GM12878 (cell line): ENCODE data around the gene ADGRA3. TPM values are rescaled to one million over a fixed set of nuclear protein-coding genes. Genes with fewer than 3 reads are reported as not detected.

ENCODE experiments used
- ATAC-seq: fragments of 200-7000 bp; cut with Tn5 transposase; 3 replicates; pipeline ENCODE4 v1.9.1; 2020; ENCODE audit warnings: mild to moderate bottlenecking, moderate library complexity
- BruUV-seq: library from RNA; stranded (reverse); fragments of 400-500 nt; replicated peaks from 2 replicates; lab custom pipeline; 2021; lab: Mats Ljungman, UMichigan
- CTCF ChIA-PET: fragments of 300-600 bp; sonication (Branson Sonifier 250); formaldehyde crosslinking; extraction: SDS; loops from one replicate; lab custom pipeline; 2021; ENCODE audit warnings: inconsistent platforms; lab: Yijun Ruan, JAX
- POLR2A ChIA-PET: fragments of 350-600 bp; formaldehyde crosslinking; extraction: SDS; loops from one replicate; lab custom pipeline; 2021; ENCODE audit warnings: inconsistent platforms; lab: Charles Lee
- RAD21 ChIA-PET: fragments of 300-600 bp; sonication (Branson Sonifier 250); formaldehyde crosslinking; loops from one replicate; lab custom pipeline; 2023; ENCODE audit warnings: antibody characterized with exemption; ENCODE audit not compliant: unreplicated experiment; lab: Charles Lee
- SMC1A ChIA-PET: fragments of 300-600 bp; sonication (Branson Sonifier 250); formaldehyde crosslinking; loops from one replicate; lab custom pipeline; 2023; ENCODE audit not compliant: unreplicated experiment, uncharacterized antibody; lab: Charles Lee
- DNase-seq: peaks from one replicate; pipeline ENCODE4 v3.0.0-alpha.2; 2011; ENCODE audit warnings: low read depth, low spot score
- FAIRE-seq: peaks from 3 replicates; lab custom pipeline; 2011; peaks lifted over from hg19 to GRCh38; lab: Jason Lieb, UNC
- H2AFZ ChIP-seq: 2 replicates; pipeline ENCODE4 v1.6.0; 2011; ENCODE audit warnings: low read depth, low read length, control low read depth; ENCODE audit not compliant: control insufficient read depth
- H3K27ac ChIP-seq: 2 replicates; pipeline ENCODE4 v1.5.1; 2011; ENCODE audit warnings: control low read depth; ENCODE audit not compliant: control insufficient read depth, insufficient read depth
- H3K27me3 ChIP-seq, 2 experiments: replicated peaks in 1 of 2; 2 replicates each; pipeline versions ENCODE4 v1.6.0 to v1.6.1; 2011; ENCODE audit warnings: low read length in 1 of 2; ENCODE audit not compliant: control insufficient read depth in 2 of 2, insufficient read depth in 2 of 2
- H3K36me3 ChIP-seq, 2 experiments: 2 replicates each; pipeline ENCODE4 v1.5.1; 2011; ENCODE audit warnings: low read length in 1 of 2; ENCODE audit not compliant: control insufficient read depth in 2 of 2, insufficient read depth in 2 of 2
- H3K4me1 ChIP-seq: 2 replicates; pipeline ENCODE4 v1.6.1; 2011; ENCODE audit warnings: mild to moderate bottlenecking, low read length, moderate library complexity, mixed read lengths; ENCODE audit not compliant: control insufficient read depth, insufficient read depth
- H3K4me2 ChIP-seq: 2 replicates; pipeline ENCODE4 v1.6.0; 2011; ENCODE audit warnings: control low read depth; ENCODE audit not compliant: control insufficient read depth, insufficient read depth
- H3K4me3 ChIP-seq: fragments of 200-600 bp; sonication (generic); 2 replicates; pipeline ENCODE4 v1.5.1; 2016
- H3K79me2 ChIP-seq: 2 replicates; pipeline ENCODE4 v1.6.0; 2011; ENCODE audit warnings: low read length; ENCODE audit not compliant: control insufficient read depth, insufficient read depth
- H3K9ac ChIP-seq: 2 replicates; pipeline ENCODE4 v1.8.0; 2011; ENCODE audit warnings: low read length, control low read depth, mixed read lengths; ENCODE audit not compliant: control insufficient read depth, insufficient read depth
- H3K9me3 ChIP-seq: replicated peaks from 3 replicates; pipeline ENCODE4 v1.5.1; 2011; ENCODE audit warnings: mild to moderate bottlenecking, low read length; ENCODE audit not compliant: control insufficient read depth, insufficient read depth
- H4K20me1 ChIP-seq: 2 replicates; pipeline ENCODE4 v1.6.0; 2011; ENCODE audit not compliant: control insufficient read depth, insufficient read depth
- ATF7 ChIP-seq: fragments of 450-650 bp; IDR thresholded peaks from 2 replicates; pipeline ENCODE4 v1.6.1; 2016; ENCODE audit warnings: low read depth, mild to moderate bottlenecking
- EGR1 ChIP-seq, 2 experiments: IDR thresholded peaks; 1 replicate in 1 of 2; 2 replicates in 1 of 2; pipeline ENCODE4 v1.6.1; 2011 to 2012; ENCODE audit warnings: low read depth in 2 of 2, low read length in 2 of 2, borderline replicate concordance in 1 of 2, mild to moderate bottlenecking in 1 of 2, moderate library complexity in 1 of 2
- IRF5 ChIP-seq: fragments of 450-650 bp; IDR thresholded peaks from 2 replicates; pipeline ENCODE4 v1.6.1; 2017; ENCODE audit warnings: borderline replicate concordance
- JUNB ChIP-seq: IDR thresholded peaks from 2 replicates; pipeline ENCODE4 v1.6.1; 2016; ENCODE audit warnings: antibody characterized with exemption, mild to moderate bottlenecking
- KDM1A ChIP-seq: fragments of 200-600 bp; sonication (generic); IDR thresholded peaks from 2 replicates; pipeline ENCODE4 v1.6.1; 2016; ENCODE audit warnings: borderline replicate concordance
- NR2C1 ChIP-seq: fragments of 450-650 bp; IDR thresholded peaks from 2 replicates; pipeline ENCODE4 v1.6.1; 2017; ENCODE audit warnings: antibody characterized with exemption, mild to moderate bottlenecking, moderate library complexity
- NRF1 ChIP-seq: conservative IDR thresholded peaks from 2 replicates; pipeline ENCODE4 v1.6.1; 2011; ENCODE audit warnings: mild to moderate bottlenecking, low read depth, low read length, improper control_type of control experiment
- RB1 ChIP-seq: fragments of 450-650 bp; formaldehyde crosslinking; IDR thresholded peaks from 2 replicates; pipeline ENCODE4 v1.6.1; 2017; ENCODE audit warnings: mild to moderate bottlenecking, borderline replicate concordance
- RUNX3 ChIP-seq: IDR thresholded peaks from 2 replicates; pipeline ENCODE4 v1.6.1; 2012; ENCODE audit warnings: low read length, inconsistent platforms
- SMAD1 ChIP-seq: fragments of 450-650 bp; IDR thresholded peaks from 2 replicates; pipeline ENCODE4 v1.6.1; 2018; ENCODE audit warnings: mild to moderate bottlenecking, low read depth; ENCODE audit not compliant: partially characterized antibody
- SMC3 ChIP-seq: IDR thresholded peaks from 2 replicates; pipeline ENCODE4 v1.6.1; 2011; ENCODE audit warnings: low read length, improper control_type of control experiment, borderline replicate concordance
- SRF ChIP-seq, 2 experiments: IDR thresholded peaks; 2 replicates each; pipeline ENCODE4 v1.6.1; 2011; ENCODE audit warnings: low read depth in 2 of 2, low read length in 2 of 2, mild to moderate bottlenecking in 1 of 2, moderate library complexity in 1 of 2
- STAT1 ChIP-seq: fragments of 450-650 bp; conservative IDR thresholded peaks from 2 replicates; pipeline ENCODE4 v1.6.1; 2014; ENCODE audit warnings: antibody characterized with exemption, mild to moderate bottlenecking
- ZZZ3 ChIP-seq: IDR thresholded peaks from 2 replicates; pipeline ENCODE4 v1.6.1; 2011; ENCODE audit warnings: low read depth; ENCODE audit not compliant: control insufficient read depth, insufficient read length
- WGBS: methylation state at CpG from one replicate; pipeline ENCODE4 v1.1.6; 2016; ENCODE audit warnings: low lambda C conversion rate; ENCODE audit not compliant: insufficient replicate concordance, insufficient coverage; ENCODE audit errors: missing lambda C conversion rate; 5-methylcytosine and 5-hydroxymethylcytosine counted together
- in situ Hi-C: fragments of 300-500 bp; cut with MboI; formaldehyde crosslinking; loops from 9 replicates; pipeline ENCODE4 v1.14.3; 2018; ENCODE audit warnings: mixed read lengths
- intact Hi-C: fragments of 100-400 bp; cut with micrococcal nuclease; formaldehyde crosslinking; loops from one replicate; pipeline ENCODE4 v1.14.2; 2022; ENCODE audit not compliant: unreplicated experiment
- polyA plus RNA-seq, 11 experiments: library from polyadenylated mRNA; depleted of rRNA in 4 of 11; unstranded in 6 of 11; stranded (reverse) in 5 of 11; fragments of >200 nt; fragmentation: Nextera tagmentation in 4 of 11; fragmentation: Illumina TruSeq in 1 of 11; extraction: Ambion mirVana in 4 of 11; extraction: Trizol in 1 of 11; gene quantifications; 1 replicate in 1 of 11; 2 replicates in 10 of 11; pipeline versions ENCODE4 v1.2.1 to v1.2.3, GENCODE V29; 2011 to 2016; ENCODE audit warnings: inconsistent platforms in 2 of 11, missing spikeins in 2 of 11, low read depth in 1 of 11
- total RNA-seq, 4 experiments: library from RNA; depleted of rRNA in 3 of 4; stranded (reverse); fragments of >200 nt in 3 of 4; fragmentation: Illumina TruSeq in 1 of 4; extraction: Trizol in 1 of 4; gene quantifications; 2 replicates each; pipeline versions ENCODE4 v1.2.1 to v1.2.3, GENCODE V29; 2013 to 2021
- TF ChIP-seq, protein P1 (sequence below): fragments of 450-650 bp; formaldehyde crosslinking; IDR thresholded peaks from 2 replicates; pipeline ENCODE4 v1.4.0; 2022; ENCODE audit warnings: mild to moderate bottlenecking, moderate library complexity
- TF ChIP-seq, protein P2 (sequence below): fragments of 450-650 bp; IDR thresholded peaks from 2 replicates; pipeline ENCODE4 v1.6.1; 2017; ENCODE audit warnings: antibody characterized with exemption, mild to moderate bottlenecking, moderate library complexity

ADGRA3 gene
- total and polyA plus RNA-seq, 10 of the 15 experiments (the other 5 are each of a cell fraction or from before 2014, with no cell fraction given): 0.24 to 66.2 (median 2.5) TPM

DNA sequence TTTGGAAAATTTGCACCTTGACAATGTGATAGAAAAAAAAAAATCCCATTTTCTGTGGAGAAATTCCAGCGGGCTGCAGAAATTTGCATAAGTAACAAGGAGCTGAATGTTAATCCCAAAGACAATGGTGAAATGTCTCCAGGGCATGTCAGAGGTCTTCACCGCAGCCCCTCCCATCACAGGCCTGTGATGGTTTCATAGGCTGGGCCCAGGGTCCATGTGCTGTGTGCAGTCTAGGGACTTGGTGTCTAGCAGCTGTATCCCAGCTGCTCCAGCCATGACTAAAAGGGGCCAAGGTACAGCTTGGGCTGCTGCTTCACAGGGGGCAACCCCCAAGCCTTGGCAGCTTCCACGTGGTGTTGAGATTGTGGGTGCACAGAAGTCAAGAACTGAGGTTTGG, 85.2 kb downstream of the ADGRA3 start:
- Histone ChIP-seq H3K4me1 (no peaks in the 10 kb centered on the region), H3K4me3 (no peak overlapping the region), H3K27me3 (no peaks in the 10 kb centered on the region), H3K4me2 (no peak overlapping the region), H3K9me3 (no peaks in the 10 kb centered on the region), H3K36me3 (peaks cover 0 to 2% of the 10 kb centered on the region in 2 experiments; a peak in 1 of 4 replicates), H3K9ac (no peak overlapping the region), H2AFZ (no peak overlapping the region), H3K79me2 (no peaks in the 10 kb centered on the region), H4K20me1 (no peaks in the 10 kb centered on the region), H3K27ac (no peak overlapping the region)
- WGBS: 0% methylated on average over 2 of the region's 3 CpGs
- ChIA-PET POLR2A (no interaction called here), SMC1A (interaction anchor here (0.8 to 1.2 kb wide), 2 partner anchors 23 to 131 kb away, joined by 3 to 5 read pairs; no protein-coding TSS in a partner anchor), CTCF (interaction anchor here (0.6 to 1.3 kb wide), 5 partner anchors 14 to 262 kb away, joined by 3 to 4 read pairs (median 3); partner anchors contain the start of gene GBA3), RAD21 (no interaction called here)
- intact Hi-C loops (no loop called here), in situ Hi-C loops (no loop called here)
- no TSS peak for BruUV-seq
- FAIRE-seq (no peak), ATAC-seq (no peak), DNase-seq (no peak)
- TF ChIP-seq NRF1 (no peak), RB1 (no peak), SRF (IDR thresholded peaks at IDR 0.05; ENCODE audit: low read depth in 2 of 2, low read length in 2 of 2) (no peak), NR2C1 (no peak), SMC3 (no peak), STAT1 (no peak), KDM1A (no peak), IRF5 (no peak), ATF7 (no peak), RUNX3 (no peak), SMAD1 (no peak), ZZZ3 (no peak), EGR1 (IDR thresholded peaks at IDR 0.05; ENCODE audit: borderline replicate concordance in 1 of 2, low read depth in 2 of 2, low read length in 2 of 2) (no peak), JUNB (no peak)
- TF ChIP-seq, protein P1, sequence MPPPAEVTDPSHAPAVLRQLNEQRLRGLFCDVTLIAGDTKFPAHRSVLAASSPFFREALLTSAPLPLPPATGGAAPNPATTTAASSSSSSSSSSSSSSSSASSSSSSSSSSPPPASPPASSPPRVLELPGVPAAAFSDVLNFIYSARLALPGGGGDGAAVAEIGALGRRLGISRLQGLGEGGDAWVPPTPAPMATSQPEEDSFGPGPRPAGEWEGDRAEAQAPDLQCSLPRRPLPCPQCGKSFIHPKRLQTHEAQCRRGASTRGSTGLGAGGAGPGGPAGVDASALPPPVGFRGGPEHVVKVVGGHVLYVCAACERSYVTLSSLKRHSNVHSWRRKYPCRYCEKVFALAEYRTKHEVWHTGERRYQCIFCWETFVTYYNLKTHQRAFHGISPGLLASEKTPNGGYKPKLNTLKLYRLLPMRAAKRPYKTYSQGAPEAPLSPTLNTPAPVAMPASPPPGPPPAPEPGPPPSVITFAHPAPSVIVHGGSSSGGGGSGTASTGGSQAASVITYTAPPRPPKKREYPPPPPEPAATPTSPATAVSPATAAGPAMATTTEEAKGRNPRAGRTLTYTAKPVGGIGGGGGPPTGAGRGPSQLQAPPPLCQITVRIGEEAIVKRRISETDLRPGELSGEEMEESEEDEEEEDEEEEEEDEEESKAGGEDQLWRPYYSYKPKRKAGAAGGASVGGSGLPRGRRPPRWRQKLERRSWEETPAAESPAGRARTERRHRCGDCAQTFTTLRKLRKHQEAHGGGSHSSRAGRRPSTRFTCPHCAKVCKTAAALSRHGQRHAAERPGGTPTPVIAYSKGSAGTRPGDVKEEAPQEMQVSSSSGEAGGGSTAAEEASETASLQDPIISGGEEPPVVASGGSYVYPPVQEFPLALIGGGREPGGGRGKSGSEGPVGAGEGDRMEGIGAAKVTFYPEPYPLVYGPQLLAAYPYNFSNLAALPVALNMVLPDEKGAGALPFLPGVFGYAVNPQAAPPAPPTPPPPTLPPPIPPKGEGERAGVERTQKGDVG (CRISPR knock-in tag): no peak
- TF ChIP-seq, protein P2, sequence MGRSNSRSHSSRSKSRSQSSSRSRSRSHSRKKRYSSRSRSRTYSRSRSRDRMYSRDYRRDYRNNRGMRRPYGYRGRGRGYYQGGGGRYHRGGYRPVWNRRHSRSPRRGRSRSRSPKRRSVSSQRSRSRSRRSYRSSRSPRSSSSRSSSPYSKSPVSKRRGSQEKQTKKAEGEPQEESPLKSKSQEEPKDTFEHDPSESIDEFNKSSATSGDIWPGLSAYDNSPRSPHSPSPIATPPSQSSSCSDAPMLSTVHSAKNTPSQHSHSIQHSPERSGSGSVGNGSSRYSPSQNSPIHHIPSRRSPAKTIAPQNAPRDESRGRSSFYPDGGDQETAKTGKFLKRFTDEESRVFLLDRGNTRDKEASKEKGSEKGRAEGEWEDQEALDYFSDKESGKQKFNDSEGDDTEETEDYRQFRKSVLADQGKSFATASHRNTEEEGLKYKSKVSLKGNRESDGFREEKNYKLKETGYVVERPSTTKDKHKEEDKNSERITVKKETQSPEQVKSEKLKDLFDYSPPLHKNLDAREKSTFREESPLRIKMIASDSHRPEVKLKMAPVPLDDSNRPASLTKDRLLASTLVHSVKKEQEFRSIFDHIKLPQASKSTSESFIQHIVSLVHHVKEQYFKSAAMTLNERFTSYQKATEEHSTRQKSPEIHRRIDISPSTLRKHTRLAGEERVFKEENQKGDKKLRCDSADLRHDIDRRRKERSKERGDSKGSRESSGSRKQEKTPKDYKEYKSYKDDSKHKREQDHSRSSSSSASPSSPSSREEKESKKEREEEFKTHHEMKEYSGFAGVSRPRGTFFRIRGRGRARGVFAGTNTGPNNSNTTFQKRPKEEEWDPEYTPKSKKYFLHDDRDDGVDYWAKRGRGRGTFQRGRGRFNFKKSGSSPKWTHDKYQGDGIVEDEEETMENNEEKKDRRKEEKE: no peak
